ENCODE measurements around the gene TUBA4A.

The TUBA4A gene

DNA sequence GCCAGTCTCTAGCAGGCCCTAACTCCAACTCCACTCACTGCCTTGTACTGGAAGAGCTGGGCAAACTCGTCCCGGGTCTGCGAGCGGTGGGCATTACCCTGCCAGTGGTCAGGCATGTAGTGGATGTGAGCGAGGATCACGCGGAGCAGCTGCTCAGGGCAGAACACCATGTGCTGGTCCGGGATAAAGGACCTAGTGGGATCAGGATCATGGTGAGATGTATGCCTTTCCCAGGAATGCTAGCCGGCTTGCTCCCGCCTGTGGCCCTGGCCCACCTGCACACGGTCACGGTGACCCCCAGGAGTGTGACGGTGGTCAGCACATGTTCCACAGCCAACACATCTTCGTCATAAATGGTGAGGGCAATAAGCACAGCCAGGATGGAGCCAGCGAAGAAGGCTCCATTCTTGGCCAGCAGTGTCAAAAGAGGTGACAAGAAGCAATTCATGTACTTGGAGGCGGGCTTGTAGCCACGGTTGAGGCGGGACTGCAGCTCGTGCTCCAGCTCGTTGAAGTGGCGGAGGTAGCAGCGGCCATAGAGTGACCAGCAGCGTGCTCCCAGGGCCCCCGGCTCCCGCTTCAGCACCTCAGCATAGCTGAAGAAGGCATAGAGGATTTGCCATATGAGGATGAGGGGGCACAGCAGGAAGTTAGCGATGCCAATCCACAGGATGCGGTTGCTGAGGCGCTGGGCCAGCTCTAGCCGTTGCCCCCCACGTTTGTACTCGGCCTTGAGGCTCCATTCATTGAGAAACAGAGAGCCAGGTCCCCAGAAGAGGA is 29.7 kb downstream of the TUBA4A start:
- no peaks in the 10 kb centered on the region for H3K9me3 ChIP-seq (ENCODE audit: control insufficient read depth, insufficient read depth, low read depth, low read length)
- no peak overlapping the region for H3K4me3 ChIP-seq (ENCODE audit: low read depth, low read length)
- peaks cover 4% of the 10 kb centered on the region; the same call in 1 of the 2 replicates for H3K4me1 ChIP-seq (ENCODE audit: control insufficient read depth, insufficient read depth, low read length)
- ChIA-PET CTCF (interaction anchor here (9.1 kb wide), 1 partner anchor 73 kb away, joined by 65 read pairs; no protein-coding TSS in a partner anchor), POLR2A (no interaction called here)
- H3K36me3 ChIP-seq (ENCODE audit: control insufficient read depth in 2 of 2, insufficient read depth in 1 of 2, low read length in 2 of 2) = peaks cover 11 to 87% of the 10 kb centered on the region in 2 experiments
- H3K27ac ChIP-seq (ENCODE audit: extremely low read depth, low read depth, low read length) = no peak overlapping the region
- TF ChIP-seq ZXDB (tag by site-specific recombination; IDR thresholded peaks at IDR 0.05) (no peak), ZNF654 (tag by site-specific recombination; IDR thresholded peaks at IDR 0.05; ENCODE audit: low read depth) (no peak), ZBTB21 (tag by site-specific recombination; IDR thresholded peaks at IDR 0.05) (no peak), ZNF768 (tag by site-specific recombination; IDR thresholded peaks at IDR 0.05) (no peak), ZSCAN23 (tag by site-specific recombination; IDR thresholded peaks at IDR 0.05) (no peak), ZNF623 (tag by site-specific recombination; IDR thresholded peaks at IDR 0.05) (no peak), ZNF266 (tag by site-specific recombination; IDR thresholded peaks at IDR 0.05; ENCODE audit: low read depth) (no peak), OVOL3 (tag by site-specific recombination; IDR thresholded peaks at IDR 0.05) (no peak), ZNF121 (tag by site-specific recombination; IDR thresholded peaks at IDR 0.05) (no peak), MYNN (tag by site-specific recombination; IDR thresholded peaks at IDR 0.05; ENCODE audit: borderline replicate concordance) (no peak)
- TF ChIP-seq, protein P1, sequence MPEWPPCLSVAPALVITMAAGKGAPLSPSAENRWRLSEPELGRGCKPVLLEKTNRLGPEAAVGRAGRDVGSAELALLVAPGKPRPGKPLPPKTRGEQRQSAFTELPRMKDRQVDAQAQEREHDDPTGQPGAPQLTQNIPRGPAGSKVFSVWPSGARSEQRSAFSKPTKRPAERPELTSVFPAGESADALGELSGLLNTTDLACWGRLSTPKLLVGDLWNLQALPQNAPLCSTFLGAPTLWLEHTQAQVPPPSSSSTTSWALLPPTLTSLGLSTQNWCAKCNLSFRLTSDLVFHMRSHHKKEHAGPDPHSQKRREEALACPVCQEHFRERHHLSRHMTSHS (tag by site-specific recombination; IDR thresholded peaks at IDR 0.05) = no peak
- TF ChIP-seq, protein P2, sequence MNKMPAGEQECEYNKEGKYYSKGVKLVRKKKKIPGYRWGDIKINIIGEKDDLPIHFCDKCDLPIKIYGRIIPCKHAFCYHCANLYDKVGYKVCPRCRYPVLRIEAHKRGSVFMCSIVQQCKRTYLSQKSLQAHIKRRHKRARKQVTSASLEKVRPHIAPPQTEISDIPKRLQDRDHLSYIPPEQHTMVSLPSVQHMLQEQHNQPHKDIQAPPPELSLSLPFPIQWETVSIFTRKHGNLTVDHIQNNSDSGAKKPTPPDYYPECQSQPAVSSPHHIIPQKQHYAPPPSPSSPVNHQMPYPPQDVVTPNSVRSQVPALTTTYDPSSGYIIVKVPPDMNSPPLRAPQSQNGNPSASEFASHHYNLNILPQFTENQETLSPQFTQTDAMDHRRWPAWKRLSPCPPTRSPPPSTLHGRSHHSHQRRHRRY (tag by site-specific recombination; IDR thresholded peaks at IDR 0.05) = no peak
- TF ChIP-seq, protein P3, sequence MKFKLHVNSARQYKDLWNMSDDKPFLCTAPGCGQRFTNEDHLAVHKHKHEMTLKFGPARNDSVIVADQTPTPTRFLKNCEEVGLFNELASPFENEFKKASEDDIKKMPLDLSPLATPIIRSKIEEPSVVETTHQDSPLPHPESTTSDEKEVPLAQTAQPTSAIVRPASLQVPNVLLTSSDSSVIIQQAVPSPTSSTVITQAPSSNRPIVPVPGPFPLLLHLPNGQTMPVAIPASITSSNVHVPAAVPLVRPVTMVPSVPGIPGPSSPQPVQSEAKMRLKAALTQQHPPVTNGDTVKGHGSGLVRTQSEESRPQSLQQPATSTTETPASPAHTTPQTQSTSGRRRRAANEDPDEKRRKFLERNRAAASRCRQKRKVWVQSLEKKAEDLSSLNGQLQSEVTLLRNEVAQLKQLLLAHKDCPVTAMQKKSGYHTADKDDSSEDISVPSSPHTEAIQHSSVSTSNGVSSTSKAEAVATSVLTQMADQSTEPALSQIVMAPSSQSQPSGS (tag by site-specific recombination; IDR thresholded peaks at IDR 0.05; ENCODE audit: low read depth) = no peak
- TF ChIP-seq, protein P4, sequence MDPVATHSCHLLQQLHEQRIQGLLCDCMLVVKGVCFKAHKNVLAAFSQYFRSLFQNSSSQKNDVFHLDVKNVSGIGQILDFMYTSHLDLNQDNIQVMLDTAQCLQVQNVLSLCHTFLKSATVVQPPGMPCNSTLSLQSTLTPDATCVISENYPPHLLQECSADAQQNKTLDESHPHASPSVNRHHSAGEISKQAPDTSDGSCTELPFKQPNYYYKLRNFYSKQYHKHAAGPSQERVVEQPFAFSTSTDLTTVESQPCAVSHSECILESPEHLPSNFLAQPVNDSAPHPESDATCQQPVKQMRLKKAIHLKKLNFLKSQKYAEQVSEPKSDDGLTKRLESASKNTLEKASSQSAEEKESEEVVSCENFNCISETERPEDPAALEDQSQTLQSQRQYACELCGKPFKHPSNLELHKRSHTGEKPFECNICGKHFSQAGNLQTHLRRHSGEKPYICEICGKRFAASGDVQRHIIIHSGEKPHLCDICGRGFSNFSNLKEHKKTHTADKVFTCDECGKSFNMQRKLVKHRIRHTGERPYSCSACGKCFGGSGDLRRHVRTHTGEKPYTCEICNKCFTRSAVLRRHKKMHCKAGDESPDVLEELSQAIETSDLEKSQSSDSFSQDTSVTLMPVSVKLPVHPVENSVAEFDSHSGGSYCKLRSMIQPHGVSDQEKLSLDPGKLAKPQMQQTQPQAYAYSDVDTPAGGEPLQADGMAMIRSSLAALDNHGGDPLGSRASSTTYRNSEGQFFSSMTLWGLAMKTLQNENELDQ (tag by site-specific recombination; IDR thresholded peaks at IDR 0.05; ENCODE audit: low read depth) = no peak
- TF ChIP-seq, protein P5, sequence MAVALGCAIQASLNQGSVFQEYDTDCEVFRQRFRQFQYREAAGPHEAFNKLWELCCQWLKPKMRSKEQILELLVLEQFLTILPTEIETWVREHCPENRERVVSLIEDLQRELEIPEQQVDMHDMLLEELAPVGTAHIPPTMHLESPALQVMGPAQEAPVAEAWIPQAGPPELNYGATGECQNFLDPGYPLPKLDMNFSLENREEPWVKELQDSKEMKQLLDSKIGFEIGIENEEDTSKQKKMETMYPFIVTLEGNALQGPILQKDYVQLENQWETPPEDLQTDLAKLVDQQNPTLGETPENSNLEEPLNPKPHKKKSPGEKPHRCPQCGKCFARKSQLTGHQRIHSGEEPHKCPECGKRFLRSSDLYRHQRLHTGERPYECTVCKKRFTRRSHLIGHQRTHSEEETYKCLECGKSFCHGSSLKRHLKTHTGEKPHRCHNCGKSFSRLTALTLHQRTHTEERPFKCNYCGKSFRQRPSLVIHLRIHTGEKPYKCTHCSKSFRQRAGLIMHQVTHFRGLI (tag by site-specific recombination; IDR thresholded peaks at IDR 0.05) = no peak

DNA sequence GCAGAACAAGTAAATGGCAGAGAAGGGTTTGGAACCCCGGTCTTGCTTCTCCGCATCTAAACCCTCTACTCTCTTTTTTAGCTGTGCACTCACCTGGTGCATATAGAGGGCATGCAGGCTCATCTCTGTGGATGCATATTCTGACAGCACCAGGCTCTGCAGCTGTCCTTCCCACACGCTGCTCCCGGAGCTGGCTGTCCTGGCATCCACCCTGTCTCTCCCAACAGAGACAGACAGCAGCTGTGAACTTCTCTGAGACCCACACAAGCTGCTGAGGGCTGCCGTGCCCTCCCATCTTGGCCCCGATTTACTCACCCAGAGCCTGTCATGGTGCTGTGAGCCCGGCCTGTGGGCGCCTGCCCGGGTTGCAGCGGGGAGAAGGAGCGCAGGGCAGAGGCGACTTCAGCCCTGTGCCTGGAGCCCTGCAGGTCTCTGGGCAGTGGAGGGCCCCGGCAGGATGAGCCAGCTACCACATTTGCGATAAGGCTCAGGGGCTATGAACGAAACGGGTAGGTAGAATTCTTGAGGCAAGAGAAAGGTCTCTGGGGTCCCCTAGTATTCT is 31.7 kb downstream of the TUBA4A start:
- H3K36me3 ChIP-seq (ENCODE audit: control insufficient read depth in 2 of 2, insufficient read depth in 1 of 2, low read length in 2 of 2) = peaks cover 7 to 77% of the 10 kb centered on the region in 2 experiments
- CTCF ChIA-PET = interaction anchor here (0.6 to 1.2 kb wide), 2 partner anchors 11 to 278 kb away, joined by 3 to 5 read pairs; no protein-coding TSS in a partner anchor
- H3K4me1 ChIP-seq (ENCODE audit: control insufficient read depth, insufficient read depth, low read length) = no peaks in the 10 kb centered on the region
- H3K27ac ChIP-seq (ENCODE audit: extremely low read depth, low read depth, low read length) = no peak overlapping the region
- H3K4me3 ChIP-seq (ENCODE audit: low read depth, low read length) = no peak overlapping the region
- H3K9me3 ChIP-seq (ENCODE audit: control insufficient read depth, insufficient read depth, low read depth, low read length) = no peaks in the 10 kb centered on the region
- POLR2A ChIA-PET = interaction anchor here (1.4 to 6.2 kb wide), 2 partner anchors 16 to 23 kb away, joined by 4 to 42 read pairs; partner anchors contain the start of genes GLB1L, STK16 and ZFAND2B
- no peak for TF ChIP-seq ZNF423 (tag by site-specific recombination; IDR thresholded peaks at IDR 0.05)
- TF ChIP-seq, protein P6, sequence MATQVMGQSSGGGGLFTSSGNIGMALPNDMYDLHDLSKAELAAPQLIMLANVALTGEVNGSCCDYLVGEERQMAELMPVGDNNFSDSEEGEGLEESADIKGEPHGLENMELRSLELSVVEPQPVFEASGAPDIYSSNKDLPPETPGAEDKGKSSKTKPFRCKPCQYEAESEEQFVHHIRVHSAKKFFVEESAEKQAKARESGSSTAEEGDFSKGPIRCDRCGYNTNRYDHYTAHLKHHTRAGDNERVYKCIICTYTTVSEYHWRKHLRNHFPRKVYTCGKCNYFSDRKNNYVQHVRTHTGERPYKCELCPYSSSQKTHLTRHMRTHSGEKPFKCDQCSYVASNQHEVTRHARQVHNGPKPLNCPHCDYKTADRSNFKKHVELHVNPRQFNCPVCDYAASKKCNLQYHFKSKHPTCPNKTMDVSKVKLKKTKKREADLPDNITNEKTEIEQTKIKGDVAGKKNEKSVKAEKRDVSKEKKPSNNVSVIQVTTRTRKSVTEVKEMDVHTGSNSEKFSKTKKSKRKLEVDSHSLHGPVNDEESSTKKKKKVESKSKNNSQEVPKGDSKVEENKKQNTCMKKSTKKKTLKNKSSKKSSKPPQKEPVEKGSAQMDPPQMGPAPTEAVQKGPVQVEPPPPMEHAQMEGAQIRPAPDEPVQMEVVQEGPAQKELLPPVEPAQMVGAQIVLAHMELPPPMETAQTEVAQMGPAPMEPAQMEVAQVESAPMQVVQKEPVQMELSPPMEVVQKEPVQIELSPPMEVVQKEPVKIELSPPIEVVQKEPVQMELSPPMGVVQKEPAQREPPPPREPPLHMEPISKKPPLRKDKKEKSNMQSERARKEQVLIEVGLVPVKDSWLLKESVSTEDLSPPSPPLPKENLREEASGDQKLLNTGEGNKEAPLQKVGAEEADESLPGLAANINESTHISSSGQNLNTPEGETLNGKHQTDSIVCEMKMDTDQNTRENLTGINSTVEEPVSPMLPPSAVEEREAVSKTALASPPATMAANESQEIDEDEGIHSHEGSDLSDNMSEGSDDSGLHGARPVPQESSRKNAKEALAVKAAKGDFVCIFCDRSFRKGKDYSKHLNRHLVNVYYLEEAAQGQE (tag by site-specific recombination; IDR thresholded peaks at IDR 0.05) = no peak
- no peak for TF ChIP-seq ZNF529 (tag by site-specific recombination; IDR thresholded peaks at IDR 0.05; ENCODE audit: insufficient replicate concordance)
- no peak for TF ChIP-seq OSR2 (tag by site-specific recombination; IDR thresholded peaks at IDR 0.05)
- TF ChIP-seq ZNF341 (tag by site-specific recombination; IDR thresholded peaks at IDR 0.05; ENCODE audit: low read depth) = no peak
- TF ChIP-seq ZNF610 (tag by site-specific recombination; IDR thresholded peaks at IDR 0.05; ENCODE audit: borderline replicate concordance) = no peak
- no peak for TF ChIP-seq ZFP69B (tag by site-specific recombination; IDR thresholded peaks at IDR 0.05)
